ENCODE results near the gene SCAP.

The SCAP gene

GRCh38 chr3:47432673-47433072, 43.1 kb downstream of the SCAP start:
- DNase-seq (ENCODE audit: low read depth in 2 of 2): no peak

GRCh38 chr3:47431225-47431624, 44.5 kb downstream of the SCAP start:
- DNase-seq (ENCODE audit: low read depth in 2 of 2): no peak

GRCh38 chr3:47430606-47431005, 45.1 kb downstream of the SCAP start:
- no peak for DNase-seq (ENCODE audit: low read depth in 2 of 2)

- DNase-seq (ENCODE audit: low read depth in 2 of 2): no peak
Observed at GRCh38 chr3:47429476-47430270, 46.1 kb downstream of the SCAP start.

DNA sequence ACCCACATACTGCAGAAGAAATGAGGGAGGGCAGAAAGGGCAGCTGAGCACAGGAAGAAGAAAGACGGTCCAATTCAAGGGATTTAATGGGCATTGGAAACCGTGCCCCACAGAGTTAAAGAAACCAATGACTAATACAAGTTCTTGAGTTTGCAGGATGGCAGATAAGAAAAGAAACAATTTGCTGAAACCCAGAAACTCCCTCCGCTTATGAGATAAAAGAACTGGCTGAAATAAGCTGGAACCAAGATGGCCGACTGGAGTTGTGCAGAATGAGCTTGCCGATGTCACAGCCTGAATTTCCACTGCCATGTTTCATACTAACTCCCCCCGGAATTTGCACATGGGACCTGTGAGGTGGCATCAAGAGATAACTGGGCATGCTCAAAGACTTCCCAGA, 47.1 kb downstream of the SCAP start:
- no peak for DNase-seq (ENCODE audit: low read depth in 2 of 2)

- DNase-seq (ENCODE audit: low read depth in 2 of 2): no peak
Observed at GRCh38 chr3:47427866-47428265, 47.9 kb downstream of the SCAP start.

DNA sequence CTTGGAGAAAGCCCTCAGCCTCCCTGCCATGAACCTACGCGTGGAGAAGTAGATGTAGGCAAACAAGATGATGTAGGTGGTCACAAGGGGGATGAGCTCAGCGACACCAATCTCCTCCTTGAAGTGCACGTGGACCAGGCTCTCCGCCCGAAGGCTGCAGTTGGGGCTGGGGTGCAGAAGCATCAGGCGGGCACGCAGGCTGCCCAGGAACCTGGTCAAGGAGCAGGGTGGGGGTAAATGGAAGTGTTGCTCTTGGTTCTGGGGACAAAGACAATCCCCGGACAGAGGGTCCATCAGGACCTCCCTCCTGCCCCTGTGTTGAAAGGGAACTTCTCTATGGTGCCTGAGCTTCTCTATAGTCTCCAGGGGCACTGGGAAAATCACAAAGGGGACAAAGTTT, 49.8 kb downstream of the SCAP start:
- DNase-seq (ENCODE audit: low read depth in 2 of 2): no peak

DNA sequence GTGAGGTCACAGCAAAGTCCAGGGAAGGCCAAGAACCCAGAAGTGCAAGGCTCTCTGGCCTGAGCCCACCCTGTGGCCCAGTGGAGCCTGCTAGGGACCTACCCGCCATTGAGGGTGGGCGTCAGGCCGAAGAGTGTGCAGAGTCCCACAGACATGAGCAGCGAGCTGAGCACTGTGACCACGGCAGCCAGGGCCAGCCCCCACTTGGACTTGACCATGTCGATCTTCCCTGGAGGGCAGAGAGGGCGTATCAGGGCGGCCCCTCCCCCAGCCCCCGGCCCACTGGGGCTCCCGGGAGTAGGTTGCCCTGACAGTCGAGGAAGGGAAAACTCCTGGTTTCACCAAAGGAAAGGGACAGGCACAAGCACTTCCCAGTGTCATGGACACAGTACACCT, 50.4 kb downstream of the SCAP start:
- DNase-seq (ENCODE audit: low read depth in 2 of 2): no peak

DNA sequence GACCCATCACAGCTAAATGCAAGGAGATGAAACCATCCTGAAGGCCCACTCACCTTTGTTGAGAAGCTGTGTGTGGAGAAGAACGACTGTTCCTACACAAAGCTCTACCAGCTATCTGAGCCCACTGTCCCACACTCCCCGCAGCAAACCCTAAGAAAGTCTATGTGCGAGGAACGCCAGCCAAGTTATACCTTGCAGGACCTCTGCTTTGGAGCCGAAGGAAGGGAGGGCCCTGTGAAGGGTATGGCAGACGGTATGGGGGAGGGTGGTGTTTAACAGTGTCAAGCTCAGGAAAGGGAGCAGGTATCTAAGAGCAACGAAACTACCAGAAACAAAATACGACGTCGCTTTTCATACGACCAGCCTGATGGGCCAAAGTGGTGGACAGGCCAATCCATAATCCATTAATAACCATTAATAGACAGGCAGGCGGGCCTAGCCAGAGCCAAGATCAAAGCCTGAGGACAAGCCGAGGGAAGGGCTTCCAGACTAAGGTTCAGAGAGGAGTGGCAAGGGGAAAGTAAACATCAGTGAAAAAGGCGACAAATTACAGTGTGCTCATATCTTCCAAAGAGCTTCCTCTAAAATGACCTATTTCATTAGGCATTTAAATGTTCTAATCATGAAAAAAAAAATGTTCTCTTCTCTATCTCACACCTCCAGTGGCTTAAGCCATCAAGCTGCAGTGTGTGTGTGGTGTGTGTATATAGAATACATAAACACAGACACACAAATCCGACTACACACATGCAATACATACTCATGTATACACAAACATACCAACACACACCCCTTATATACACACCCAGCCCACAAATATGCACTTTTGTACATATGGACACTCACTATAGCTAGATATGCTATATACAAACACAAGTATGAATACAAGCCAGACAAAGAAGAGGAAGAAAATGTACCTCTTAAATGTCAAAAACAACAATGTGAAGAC, 51.0 kb downstream of the SCAP start:
- no peak for DNase-seq (ENCODE audit: low read depth in 2 of 2)

DNA sequence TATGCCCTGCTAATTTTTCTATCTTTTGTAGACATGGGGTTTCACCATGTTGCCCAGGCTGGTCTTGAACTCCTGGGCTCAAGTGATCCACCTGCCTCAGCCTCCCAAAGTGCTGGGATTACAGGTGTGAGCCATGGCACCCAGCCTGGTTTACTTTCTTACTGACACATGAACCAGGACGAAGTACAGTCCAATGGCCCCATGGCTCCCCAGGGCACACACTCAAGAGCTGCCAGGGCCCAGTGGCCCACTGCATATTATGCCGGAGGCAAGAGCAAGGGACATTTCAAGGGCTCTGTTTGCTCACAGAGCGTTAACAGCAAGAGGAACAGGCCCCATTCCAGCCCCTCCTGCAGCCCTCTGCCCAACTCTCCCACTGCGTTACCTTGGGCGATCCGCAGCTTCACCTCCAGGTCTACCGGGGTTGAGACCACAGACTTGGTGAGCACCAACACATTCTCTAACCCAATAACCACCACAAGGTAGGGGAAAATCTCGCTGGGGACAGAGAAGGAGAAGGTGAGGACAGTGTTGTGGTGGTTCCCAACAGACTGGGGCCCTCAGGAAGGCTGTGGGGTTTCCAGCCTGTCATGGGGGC, 52.1 kb downstream of the SCAP start:
- DNase-seq (ENCODE audit: low read depth in 2 of 2): no peak

- no peak for DNase-seq (ENCODE audit: low read depth in 2 of 2)
Observed at GRCh38 chr3:47422743-47423142, 53.0 kb downstream of the SCAP start.

GRCh38 chr3:47421741-47422649, 53.7 kb downstream of the SCAP start:
- no peak for DNase-seq (ENCODE audit: low read depth in 2 of 2)

DNA sequence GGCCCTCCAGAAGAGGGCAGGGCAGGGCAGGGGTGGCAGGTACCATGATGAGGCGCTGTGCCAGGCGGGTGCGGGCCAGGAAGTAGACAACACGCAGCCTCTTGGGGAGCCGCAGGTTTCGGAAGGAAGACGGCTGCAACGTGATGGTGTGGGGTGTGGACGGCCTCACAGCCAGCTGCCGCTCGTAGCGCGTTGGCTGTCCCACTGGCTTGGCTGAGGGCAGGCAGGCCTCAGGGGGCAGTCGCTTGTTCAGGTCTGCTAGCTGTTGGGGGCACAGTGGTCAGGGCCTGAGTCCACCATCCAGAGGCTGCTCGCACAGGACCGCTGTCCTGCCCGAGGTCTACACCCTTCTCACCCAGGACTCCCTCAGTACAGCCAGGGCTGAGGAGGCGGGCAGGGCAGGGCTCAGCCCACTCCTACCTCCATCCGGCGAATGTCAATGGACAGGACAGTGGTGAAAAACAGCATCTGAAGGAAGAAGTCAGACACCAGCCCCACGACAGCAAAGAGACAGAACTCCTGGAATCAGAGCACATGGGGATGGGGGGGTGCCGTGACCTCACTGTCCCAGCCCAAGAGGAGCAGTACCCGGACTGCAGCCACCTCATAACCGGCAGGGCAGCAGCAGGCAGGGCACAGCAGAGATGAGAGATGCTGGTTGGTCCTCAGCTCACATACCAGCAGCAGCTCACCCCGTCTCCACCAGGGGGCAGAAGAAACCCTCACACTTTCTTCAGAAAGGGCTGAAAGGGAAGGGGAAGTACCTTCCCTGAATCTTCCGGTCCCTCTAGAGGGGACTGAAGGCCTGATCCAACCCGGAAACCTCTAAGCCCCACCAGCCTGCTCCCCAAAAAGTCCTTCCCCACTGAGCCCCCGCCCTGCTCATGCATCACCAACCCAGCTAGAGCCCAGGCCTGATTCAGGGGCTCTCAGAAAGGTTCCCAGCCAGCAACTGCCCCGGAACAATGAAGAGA, 54.9 kb downstream of the SCAP start:
- peak; percentile 77 to 82 for DNase-seq (ENCODE audit: low read depth in 2 of 2)

GRCh38 chr3:47420044-47420430, 55.7 kb downstream of the SCAP start:
- DNase-seq (ENCODE audit: low read depth in 2 of 2): no peak

DNA sequence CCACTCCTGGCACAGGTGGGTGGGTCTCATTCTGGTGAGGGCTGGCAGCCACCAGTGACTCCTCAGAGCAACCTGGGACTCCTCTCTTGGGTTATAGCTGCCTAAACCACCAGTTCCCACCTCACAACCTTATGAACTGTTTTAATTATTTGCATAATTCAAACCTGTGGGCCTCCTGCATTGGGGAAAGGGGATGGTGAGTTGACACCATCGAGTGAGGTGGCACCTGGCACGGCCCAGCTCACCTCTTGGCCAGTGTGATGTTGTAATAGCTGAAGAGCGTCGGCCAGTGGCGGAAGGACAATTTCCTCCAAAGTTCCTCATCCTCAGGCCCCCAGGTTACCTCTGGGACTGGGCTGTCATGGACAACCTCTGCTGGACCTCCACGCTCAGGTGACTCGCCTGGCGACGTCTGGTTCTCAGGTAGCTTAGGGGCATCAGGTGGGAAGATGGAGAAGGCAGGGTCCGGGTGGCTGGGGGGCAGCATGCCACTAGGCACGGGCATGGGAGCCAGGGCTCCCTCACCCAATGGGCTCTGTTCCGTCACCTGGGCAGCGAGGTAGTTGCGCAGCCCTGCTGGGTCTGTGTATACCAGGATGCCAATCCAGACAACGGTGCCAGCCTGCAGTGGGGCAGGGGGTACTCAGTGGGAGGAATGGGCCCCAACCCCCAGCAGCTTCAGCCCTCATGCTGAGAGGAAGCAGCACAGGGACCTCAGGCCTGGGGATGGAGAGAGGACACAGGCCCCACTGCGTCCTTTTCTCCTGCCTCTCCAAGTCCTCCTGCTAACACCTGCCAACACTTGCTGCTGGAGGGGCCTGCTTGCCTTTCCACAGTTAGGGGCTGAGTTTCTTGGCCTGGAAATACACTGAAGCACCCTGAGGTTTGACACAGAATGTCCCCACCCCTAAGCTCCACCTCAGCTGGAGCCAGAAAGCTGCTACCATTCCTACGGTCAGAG, 56.4 kb downstream of the SCAP start:
- no peak for DNase-seq (ENCODE audit: low read depth in 2 of 2)

- no peak for DNase-seq (ENCODE audit: low read depth in 2 of 2)
Observed at GRCh38 chr3:47418167-47419082, 57.3 kb downstream of the SCAP start.

GRCh38 chr3:47416041-47416440, 59.7 kb downstream of the SCAP start:
- no peak for DNase-seq (ENCODE audit: low read depth in 2 of 2)
